Measurements from ENCODE around the gene PHF19. TPM values are rescaled to one million over a fixed set of nuclear protein-coding genes. Genes with fewer than 3 reads are reported as not detected.

The PHF19 gene
- total and polyA plus RNA-seq, 10 of the 15 experiments (the other 5 are each of a cell fraction or from before 2014, with no cell fraction given): 26.0 to 133 (median 87.7) TPM

DNA sequence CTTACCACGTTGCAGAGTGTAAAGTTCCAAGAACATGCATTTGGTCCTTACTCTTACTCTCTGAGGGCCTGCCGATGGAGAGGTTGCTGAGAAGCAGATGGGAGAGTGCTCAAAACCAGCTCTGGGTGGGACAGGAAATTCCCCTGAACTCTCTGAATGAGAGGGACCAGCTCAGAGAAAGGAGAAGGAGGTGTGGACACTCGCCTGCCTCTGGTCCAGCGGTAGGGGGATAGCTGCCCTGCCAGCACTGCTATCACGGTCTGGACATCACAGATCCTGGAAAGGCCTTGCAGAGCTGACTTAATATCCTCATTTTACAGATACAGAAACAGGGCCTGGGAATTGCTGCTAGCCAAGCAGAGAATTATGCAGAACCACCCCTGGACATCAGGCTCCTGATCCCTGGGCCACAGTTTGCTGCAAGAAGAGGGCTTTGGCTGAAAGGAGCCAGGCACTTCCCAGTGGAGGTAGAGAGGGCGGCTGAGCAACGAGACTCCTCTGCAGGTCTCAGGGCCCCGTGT is 44.7 kb upstream of the PHF19 start (continued):
- no peak; a peak in 1 of 4 replicates for TF ChIP-seq IKZF2 (IDR thresholded peaks at IDR 0.05)
- TF ChIP-seq RUNX3 (IDR thresholded peaks at IDR 0.05; ENCODE audit: low read length): no peak
- TF ChIP-seq TCF12 (IDR thresholded peaks at IDR 0.05; ENCODE audit: low read depth, low read length): no peak
- no peak for TF ChIP-seq NR2C2 (IDR thresholded peaks at IDR 0.05; ENCODE audit: borderline replicate concordance, control insufficient read depth, insufficient read length, low read depth)
- TF ChIP-seq SMARCA5 (IDR thresholded peaks at IDR 0.05): no peak
- TF ChIP-seq TCF3 (IDR thresholded peaks at IDR 0.05; ENCODE audit: borderline replicate concordance, insufficient read depth, low read depth, low read length): no peak
- TF ChIP-seq EGR1 (IDR thresholded peaks at IDR 0.05; ENCODE audit: borderline replicate concordance in 1 of 2, low read depth in 2 of 2, low read length in 2 of 2): no peak
- no peak for TF ChIP-seq HDAC6 (IDR thresholded peaks at IDR 0.05; ENCODE audit: unreplicated experiment)
- TF ChIP-seq MEF2A (IDR thresholded peaks at IDR 0.05; ENCODE audit: insufficient read depth, low read depth, low read length): no peak
- no peak for TF ChIP-seq RBBP5 (conservative IDR thresholded peaks at IDR 0.05)
- TF ChIP-seq IRF4 (IDR thresholded peaks at IDR 0.05; ENCODE audit: low read depth, low read length): peak; percentile 65; the same call in 1 of the 2 replicates
- TF ChIP-seq, protein P1, sequence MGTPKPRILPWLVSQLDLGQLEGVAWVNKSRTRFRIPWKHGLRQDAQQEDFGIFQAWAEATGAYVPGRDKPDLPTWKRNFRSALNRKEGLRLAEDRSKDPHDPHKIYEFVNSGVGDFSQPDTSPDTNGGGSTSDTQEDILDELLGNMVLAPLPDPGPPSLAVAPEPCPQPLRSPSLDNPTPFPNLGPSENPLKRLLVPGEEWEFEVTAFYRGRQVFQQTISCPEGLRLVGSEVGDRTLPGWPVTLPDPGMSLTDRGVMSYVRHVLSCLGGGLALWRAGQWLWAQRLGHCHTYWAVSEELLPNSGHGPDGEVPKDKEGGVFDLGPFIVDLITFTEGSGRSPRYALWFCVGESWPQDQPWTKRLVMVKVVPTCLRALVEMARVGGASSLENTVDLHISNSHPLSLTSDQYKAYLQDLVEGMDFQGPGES (IDR thresholded peaks at IDR 0.05): no peak
- no peak for TF ChIP-seq ESRRA (IDR thresholded peaks at IDR 0.05; ENCODE audit: low read length)
- TF ChIP-seq, protein P2, sequence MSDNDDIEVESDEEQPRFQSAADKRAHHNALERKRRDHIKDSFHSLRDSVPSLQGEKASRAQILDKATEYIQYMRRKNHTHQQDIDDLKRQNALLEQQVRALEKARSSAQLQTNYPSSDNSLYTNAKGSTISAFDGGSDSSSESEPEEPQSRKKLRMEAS (IDR thresholded peaks at IDR 0.05; ENCODE audit: low read depth, low read length): no peak
- no peak for TF ChIP-seq PAX8 (IDR thresholded peaks at IDR 0.05)
- no peak for TF ChIP-seq ZSCAN29 (IDR thresholded peaks at IDR 0.05)
- no peak for TF ChIP-seq BMI1 (IDR thresholded peaks at IDR 0.05; ENCODE audit: borderline replicate concordance)
- no peak for TF ChIP-seq ETV6 (conservative IDR thresholded peaks at IDR 0.05 in 1 of 2, IDR thresholded peaks at IDR 0.05 in 1 of 2; ENCODE audit: borderline replicate concordance in 1 of 2, low read depth in 1 of 2)
- TF ChIP-seq RFX5 (IDR thresholded peaks at IDR 0.05; ENCODE audit: low read depth, low read length): no peak
- TF ChIP-seq DPF2 (IDR thresholded peaks at IDR 0.05): no peak
- no peak for TF ChIP-seq NR2C1 (IDR thresholded peaks at IDR 0.05)
- no peak for TF ChIP-seq KLF5 (IDR thresholded peaks at IDR 0.05; ENCODE audit: partially characterized antibody)
- TF ChIP-seq, protein P3, sequence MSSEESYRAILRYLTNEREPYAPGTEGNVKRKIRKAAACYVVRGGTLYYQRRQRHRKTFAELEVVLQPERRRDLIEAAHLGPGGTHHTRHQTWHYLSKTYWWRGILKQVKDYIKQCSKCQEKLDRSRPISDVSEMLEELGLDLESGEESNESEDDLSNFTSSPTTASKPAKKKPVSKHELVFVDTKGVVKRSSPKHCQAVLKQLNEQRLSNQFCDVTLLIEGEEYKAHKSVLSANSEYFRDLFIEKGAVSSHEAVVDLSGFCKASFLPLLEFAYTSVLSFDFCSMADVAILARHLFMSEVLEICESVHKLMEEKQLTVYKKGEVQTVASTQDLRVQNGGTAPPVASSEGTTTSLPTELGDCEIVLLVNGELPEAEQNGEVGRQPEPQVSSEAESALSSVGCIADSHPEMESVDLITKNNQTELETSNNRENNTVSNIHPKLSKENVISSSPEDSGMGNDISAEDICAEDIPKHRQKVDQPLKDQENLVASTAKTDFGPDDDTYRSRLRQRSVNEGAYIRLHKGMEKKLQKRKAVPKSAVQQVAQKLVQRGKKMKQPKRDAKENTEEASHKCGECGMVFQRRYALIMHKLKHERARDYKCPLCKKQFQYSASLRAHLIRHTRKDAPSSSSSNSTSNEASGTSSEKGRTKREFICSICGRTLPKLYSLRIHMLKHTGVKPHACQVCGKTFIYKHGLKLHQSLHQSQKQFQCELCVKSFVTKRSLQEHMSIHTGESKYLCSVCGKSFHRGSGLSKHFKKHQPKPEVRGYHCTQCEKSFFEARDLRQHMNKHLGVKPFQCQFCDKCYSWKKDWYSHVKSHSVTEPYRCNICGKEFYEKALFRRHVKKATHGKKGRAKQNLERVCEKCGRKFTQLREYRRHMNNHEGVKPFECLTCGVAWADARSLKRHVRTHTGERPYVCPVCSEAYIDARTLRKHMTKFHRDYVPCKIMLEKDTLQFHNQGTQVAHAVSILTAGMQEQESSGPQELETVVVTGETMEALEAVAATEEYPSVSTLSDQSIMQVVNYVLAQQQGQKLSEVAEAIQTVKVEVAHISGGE (CRISPR knock-in tag; IDR thresholded peaks at IDR 0.05): no peak
- no peak for TF ChIP-seq CHD2 (IDR thresholded peaks at IDR 0.05; ENCODE audit: borderline replicate concordance, low read depth, low read length)
- no peak for TF ChIP-seq NFXL1 (IDR thresholded peaks at IDR 0.05; ENCODE audit: borderline replicate concordance)
- no peak for TF ChIP-seq SREBF1 (IDR thresholded peaks at IDR 0.05; ENCODE audit: low read length)
- TF ChIP-seq ATF7 (IDR thresholded peaks at IDR 0.05; ENCODE audit: low read depth): no peak
- no peak for TF ChIP-seq ZZZ3 (IDR thresholded peaks at IDR 0.05; ENCODE audit: control insufficient read depth, insufficient read length, low read depth)
- no peak for TF ChIP-seq SREBF2 (IDR thresholded peaks at IDR 0.05; ENCODE audit: low read length)
- no peak for TF ChIP-seq TARDBP (IDR thresholded peaks at IDR 0.05; ENCODE audit: borderline replicate concordance)
- TF ChIP-seq SPI1 (IDR thresholded peaks at IDR 0.05; ENCODE audit: borderline replicate concordance, insufficient read depth, low read depth, low read length): no peak

All from GM12878 (cell line).